Measurements from ENCODE around the gene PTPRT. TPM values are rescaled to one million over a fixed set of nuclear protein-coding genes. Genes with fewer than 3 reads are reported as not detected.
A peak's percentile ranks its signal among the peaks of the same experiment; 100 is the strongest.

PTPRT gene
- total and polyA plus RNA-seq, 5 donors = 0.06 to 0.40 (median 0.20) TPM

GRCh38 chr20:42155586-42155985, 1034.1 kb downstream of the PTPRT start:
- Histone ChIP-seq H3K27ac (ENCODE audit: low read length) (no peak overlapping the region), H3K4me1 (ENCODE audit: control insufficient read depth, insufficient read depth, low read length) (no peaks in the 10 kb centered on the region), H3K4me3 (ENCODE audit: low read length) (no peak overlapping the region), H3K9me3 (ENCODE audit: control insufficient read depth, low read length) (no peaks in the 10 kb centered on the region), H3K27me3 (ENCODE audit: control insufficient read depth, insufficient read depth) (no peaks in the 10 kb centered on the region)
- intact Hi-C loops (cut with DNase I) = no loop called here
- WGBS = 83% methylated on average over 4 of the region's 4 CpGs
- DNase-seq (no peak), ATAC-seq (no peak)

GRCh38 chr20:42152575-42152974, 1037.1 kb downstream of the PTPRT start:
- Histone ChIP-seq H3K4me3 (ENCODE audit: low read length) (no peak overlapping the region), H3K9me3 (ENCODE audit: control insufficient read depth, low read length) (no peaks in the 10 kb centered on the region), H3K27me3 (ENCODE audit: control insufficient read depth, insufficient read depth) (no peaks in the 10 kb centered on the region), H3K27ac (ENCODE audit: low read length) (no peak overlapping the region), H3K4me1 (ENCODE audit: control insufficient read depth, insufficient read depth, low read length) (no peaks in the 10 kb centered on the region)
- ATAC-seq (peak in 1 of 2 donors; percentile 36), DNase-seq (peak in 1 of 3 donors; percentile 65)
- 59% methylated on average over 6 of the region's 6 CpGs for WGBS
- intact Hi-C loops (cut with DNase I) = no loop called here

GRCh38 chr20:42150230-42150629, 1039.5 kb downstream of the PTPRT start:
- intact Hi-C loops (cut with DNase I) = no loop called here
- Histone ChIP-seq H3K27me3 (ENCODE audit: control insufficient read depth, insufficient read depth) (no peaks in the 10 kb centered on the region), H3K4me1 (ENCODE audit: control insufficient read depth, insufficient read depth, low read length) (no peaks in the 10 kb centered on the region), H3K4me3 (ENCODE audit: low read length) (no peak overlapping the region), H3K9me3 (ENCODE audit: control insufficient read depth, low read length) (no peaks in the 10 kb centered on the region), H3K27ac (ENCODE audit: low read length) (no peak overlapping the region)
- DNase-seq (no peak), ATAC-seq (no peak)
- 86% methylated on average over 4 of the region's 4 CpGs for WGBS

GRCh38 chr20:42138729-42139128, 1051.0 kb downstream of the PTPRT start:
- Histone ChIP-seq H3K4me1 (ENCODE audit: control insufficient read depth, insufficient read depth, low read length) (no peaks in the 10 kb centered on the region), H3K9me3 (ENCODE audit: control insufficient read depth, low read length) (no peaks in the 10 kb centered on the region), H3K4me3 (ENCODE audit: low read length) (no peak overlapping the region), H3K27ac (ENCODE audit: low read length) (no peak overlapping the region), H3K27me3 (ENCODE audit: control insufficient read depth, insufficient read depth) (no peaks in the 10 kb centered on the region)
- ATAC-seq (no peak), DNase-seq (no peak)
- 49% methylated on average over 4 of the region's 4 CpGs for WGBS
- intact Hi-C loops (cut with DNase I) = no loop called here

- no peak overlapping the region for H3K4me3 ChIP-seq (ENCODE audit: low read length)
- WGBS = 75% methylated on average over 5 of the region's 5 CpGs
- no peaks in the 10 kb centered on the region for H3K4me1 ChIP-seq (ENCODE audit: control insufficient read depth, insufficient read depth, low read length)
- intact Hi-C loops (cut with DNase I) = no loop called here
- no peaks in the 10 kb centered on the region for H3K27me3 ChIP-seq (ENCODE audit: control insufficient read depth, insufficient read depth)
- no peaks in the 10 kb centered on the region for H3K9me3 ChIP-seq (ENCODE audit: control insufficient read depth, low read length)
- no peak overlapping the region for H3K27ac ChIP-seq (ENCODE audit: low read length)
- ATAC-seq (no peak), DNase-seq (no peak)
These were observed 1055.2 kb downstream of the PTPRT start for GRCh38 chr20:42134265-42135098.

GRCh38 chr20:42130810-42131596, 1058.7 kb downstream of the PTPRT start:
- ATAC-seq (no peak), DNase-seq (no peak)
- no peak overlapping the region for H3K27ac ChIP-seq (ENCODE audit: low read length)
- 71% methylated on average over 5 of the region's 5 CpGs for WGBS
- intact Hi-C loops (cut with DNase I) = no loop called here
- no peak overlapping the region for H3K4me3 ChIP-seq (ENCODE audit: low read length)
- H3K27me3 ChIP-seq (ENCODE audit: control insufficient read depth, insufficient read depth) = no peaks in the 10 kb centered on the region
- H3K4me1 ChIP-seq (ENCODE audit: control insufficient read depth, insufficient read depth, low read length) = no peaks in the 10 kb centered on the region
- H3K9me3 ChIP-seq (ENCODE audit: control insufficient read depth, low read length) = no peaks in the 10 kb centered on the region

- WGBS = 19% methylated on average over 2 of the region's 2 CpGs
- ATAC-seq = no peak
- intact Hi-C loops (cut with DNase I) = no loop called here
These were observed 1064.3 kb downstream of the PTPRT start for GRCh38 chr20:42125426-42125825.

GRCh38 chr20:42123981-42124473, 1065.7 kb downstream of the PTPRT start:
- H3K4me3 ChIP-seq (ENCODE audit: low read length) = no peak overlapping the region
- H3K9me3 ChIP-seq (ENCODE audit: control insufficient read depth, low read length) = no peaks in the 10 kb centered on the region
- peak in 1 of 3 donors; percentile 55 for DNase-seq
- intact Hi-C loops (cut with DNase I) = no loop called here
- no peak for ATAC-seq
- no peak overlapping the region for H3K27ac ChIP-seq (ENCODE audit: low read length)
- no peaks in the 10 kb centered on the region for H3K4me1 ChIP-seq (ENCODE audit: control insufficient read depth, insufficient read depth, low read length)
- no peaks in the 10 kb centered on the region for H3K27me3 ChIP-seq (ENCODE audit: control insufficient read depth, insufficient read depth)
- WGBS = 52% methylated on average over 11 of the region's 11 CpGs

More at GRCh38 chr20:42125426-42125825, 1064.3 kb downstream of the PTPRT start:
- no peak for DNase-seq
- Histone ChIP-seq H3K4me1 (ENCODE audit: control insufficient read depth, insufficient read depth, low read length) (no peaks in the 10 kb centered on the region), H3K27ac (ENCODE audit: low read length) (no peak overlapping the region), H3K4me3 (ENCODE audit: low read length) (no peak overlapping the region), H3K27me3 (ENCODE audit: control insufficient read depth, insufficient read depth) (no peaks in the 10 kb centered on the region), H3K9me3 (ENCODE audit: control insufficient read depth, low read length) (no peaks in the 10 kb centered on the region)

- WGBS = 69% methylated on average over 7 of the region's 7 CpGs
- H3K27me3 ChIP-seq (ENCODE audit: control insufficient read depth, insufficient read depth) = no peaks in the 10 kb centered on the region
- intact Hi-C loops (cut with DNase I) = no loop called here
- ATAC-seq = no peak
- no peak overlapping the region for H3K27ac ChIP-seq (ENCODE audit: low read length)
- H3K4me1 ChIP-seq (ENCODE audit: control insufficient read depth, insufficient read depth, low read length) = no peaks in the 10 kb centered on the region
- H3K4me3 ChIP-seq (ENCODE audit: low read length) = no peak overlapping the region
- H3K9me3 ChIP-seq (ENCODE audit: control insufficient read depth, low read length) = no peaks in the 10 kb centered on the region
- DNase-seq = no peak
These were observed 1071.1 kb downstream of the PTPRT start for GRCh38 chr20:42118409-42119125.

- WGBS = 76% methylated on average over 7 of the region's 7 CpGs
- intact Hi-C loops (cut with DNase I) = no loop called here
These were observed 1071.7 kb downstream of the PTPRT start for GRCh38 chr20:42118001-42118400.

More at GRCh38 chr20:42118001-42118400, 1071.7 kb downstream of the PTPRT start:
- no peak overlapping the region for H3K4me3 ChIP-seq (ENCODE audit: low read length)
- no peaks in the 10 kb centered on the region for H3K27me3 ChIP-seq (ENCODE audit: control insufficient read depth, insufficient read depth)
- no peaks in the 10 kb centered on the region for H3K9me3 ChIP-seq (ENCODE audit: control insufficient read depth, low read length)
- H3K4me1 ChIP-seq (ENCODE audit: control insufficient read depth, insufficient read depth, low read length) = no peaks in the 10 kb centered on the region
- ATAC-seq (no peak), DNase-seq (no peak)
- H3K27ac ChIP-seq (ENCODE audit: low read length) = no peak overlapping the region
